ENCODE measurements around the gene MC5R.
"Not testable (repeated sequence)": the region's sequence is repeated elsewhere in the genome, so short reads cannot be mapped to it uniquely, and the experiment has no call there.

The MC5R gene

GRCh38 chr18:13862898-13863297 is 38.9 kb downstream of the MC5R start:
- not testable (repeated sequence) for DNase-seq

DNA sequence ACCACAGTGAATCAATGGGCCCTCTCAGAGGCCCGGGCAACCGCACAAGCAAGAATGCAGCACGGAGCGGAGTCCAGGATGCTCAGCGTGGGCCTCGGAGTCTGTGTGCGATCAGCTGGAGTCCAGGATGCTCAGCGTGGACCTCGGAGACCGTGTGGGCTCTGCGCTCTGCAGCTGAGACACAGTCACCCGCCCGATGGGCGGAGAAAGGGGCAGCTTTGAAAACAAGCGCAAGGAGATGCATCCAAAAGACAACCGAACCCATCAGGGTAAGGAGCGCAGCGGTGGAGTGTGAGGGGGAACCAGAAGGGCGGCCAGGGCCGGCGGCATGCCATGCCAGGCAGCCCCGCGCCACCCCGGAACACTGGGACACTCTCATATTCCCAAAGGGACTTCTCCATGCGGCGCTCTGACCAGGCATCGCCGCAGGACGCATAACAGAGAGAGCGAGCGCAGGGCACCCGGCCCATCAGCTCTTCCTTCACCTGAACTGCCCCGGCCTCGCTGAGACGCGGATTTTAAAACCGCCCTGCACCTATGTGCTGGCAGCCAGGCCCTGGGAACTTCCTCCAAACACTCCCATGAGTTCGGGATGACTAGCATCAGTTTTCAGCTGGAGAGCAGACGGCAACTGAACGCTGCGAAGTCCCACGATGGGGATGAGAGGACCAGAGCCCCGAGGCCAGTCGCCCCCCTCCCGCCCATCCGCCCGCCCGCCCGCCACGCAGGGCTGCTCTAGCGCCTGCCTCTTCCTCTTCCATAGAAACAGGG is 44.7 kb downstream of the MC5R start:
- no peak for DNase-seq

DNA sequence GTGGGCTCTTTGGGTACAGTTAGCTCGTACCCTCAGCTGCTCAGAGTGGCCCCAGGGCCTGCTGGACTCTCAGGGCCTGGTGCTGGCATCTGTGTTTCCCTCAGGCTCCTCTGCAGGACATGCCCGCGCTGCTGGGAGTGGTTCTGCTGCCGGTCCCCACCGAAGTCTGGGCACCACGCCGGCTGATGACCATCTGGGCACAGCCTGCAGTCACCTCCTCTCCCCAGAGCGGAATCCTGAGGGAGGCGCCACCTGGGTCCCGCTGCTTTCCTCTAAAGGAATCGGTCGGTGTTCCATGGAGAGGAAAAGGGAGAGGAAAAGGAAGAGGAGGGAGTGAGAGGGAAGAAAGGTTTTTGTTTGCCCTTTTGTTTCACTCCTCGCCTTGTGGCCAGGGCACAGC is 47.8 kb downstream of the MC5R start:
- no peak for DNase-seq

DNA sequence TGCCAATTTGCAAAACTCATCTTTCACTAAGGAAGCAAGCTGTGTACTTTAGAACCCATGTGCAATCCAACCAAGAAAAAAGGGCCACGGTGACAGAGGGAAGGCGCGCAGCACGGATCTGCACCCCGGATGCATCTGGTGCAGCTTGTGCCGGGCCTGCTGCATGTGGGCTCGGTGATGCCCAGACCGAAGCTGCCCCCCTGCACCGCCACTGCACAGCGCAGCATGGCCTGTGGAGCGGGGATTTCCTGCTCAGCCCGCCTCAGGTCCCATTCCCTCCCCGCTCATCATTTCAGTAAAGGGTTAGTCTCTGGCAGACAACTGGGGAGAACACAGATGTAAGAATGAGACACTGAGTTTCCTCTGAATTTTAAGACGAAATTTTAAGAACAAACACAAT is 48.4 kb downstream of the MC5R start:
- no peak for DNase-seq

DNA sequence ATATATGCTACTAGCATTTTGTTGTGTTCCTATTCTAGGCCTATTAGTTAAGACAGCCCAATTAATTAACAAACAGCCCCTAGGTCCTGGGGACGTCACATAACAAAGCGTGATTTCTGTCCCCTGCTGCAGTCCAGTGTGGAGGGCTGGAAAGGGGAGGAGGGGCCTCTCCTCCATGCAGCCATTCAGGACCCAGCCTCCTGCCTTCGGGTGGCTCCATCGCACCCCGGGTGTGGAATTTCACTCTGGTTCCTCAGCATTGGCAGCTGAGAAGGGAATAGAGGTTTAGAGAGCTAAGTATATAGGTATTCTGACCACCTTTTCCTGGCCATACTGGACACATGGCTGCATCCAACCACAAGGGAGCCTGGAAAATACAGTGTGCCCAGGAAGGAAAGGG is 49.0 kb downstream of the MC5R start:
- no peak for DNase-seq

DNA sequence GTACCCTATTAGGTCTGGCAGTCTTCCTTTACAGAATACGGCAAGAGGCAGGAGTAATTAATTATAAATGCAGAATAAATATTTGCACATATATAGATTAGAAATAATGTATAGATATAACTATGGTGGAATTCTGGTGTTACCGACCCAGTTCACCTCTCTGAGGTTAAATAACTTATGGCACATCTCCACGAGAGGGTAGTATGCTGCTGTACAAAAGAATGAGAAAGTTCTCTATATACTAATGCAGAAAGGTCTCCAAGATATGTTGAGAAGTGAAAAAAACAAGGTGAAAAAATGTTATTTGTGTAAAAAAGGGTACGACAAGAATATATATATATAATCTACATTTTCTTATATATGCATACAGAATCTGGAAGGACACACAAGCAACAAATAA is 50.6 kb downstream of the MC5R start:
- no peak for DNase-seq
